Activated naive CD8-positive, alpha-beta T cell (primary cell): ENCODE measurements around the gene TMEM30A.

Experiments used
- H3K27ac Mint-ChIP-seq: one replicate; pipeline ENCODE4 v1.8.0; 2021; ENCODE audit warnings: mixed read lengths
- H3K27me3 Mint-ChIP-seq: one replicate; pipeline ENCODE4 v1.8.0; 2021; ENCODE audit warnings: mixed read lengths
- H3K36me3 Mint-ChIP-seq: one replicate; pipeline ENCODE4 v1.8.0; 2021; ENCODE audit warnings: mixed read lengths
- H3K4me1 Mint-ChIP-seq: one replicate; pipeline ENCODE4 v1.8.0; 2021; ENCODE audit warnings: low read depth, mixed read lengths
- H3K4me3 Mint-ChIP-seq: one replicate; pipeline ENCODE4 v1.8.0; 2021; ENCODE audit warnings: mild to moderate bottlenecking, mixed read lengths
- H3K9me3 Mint-ChIP-seq: one replicate; pipeline ENCODE4 v1.8.0; 2021; ENCODE audit warnings: low read depth, mixed read lengths

TMEM30A gene

GRCh38 chr6:75222261-75222660 lies 62.3 kb downstream of the TMEM30A start:
- Mint-ChIP-seq H3K27me3 (peaks cover 8% of the 10 kb centered on the region), H3K27ac (no peak overlapping the region), H3K36me3 (no peaks in the 10 kb centered on the region), H3K4me1 (no peaks in the 10 kb centered on the region), H3K9me3 (no peaks in the 10 kb centered on the region), H3K4me3 (no peak overlapping the region)

DNA sequence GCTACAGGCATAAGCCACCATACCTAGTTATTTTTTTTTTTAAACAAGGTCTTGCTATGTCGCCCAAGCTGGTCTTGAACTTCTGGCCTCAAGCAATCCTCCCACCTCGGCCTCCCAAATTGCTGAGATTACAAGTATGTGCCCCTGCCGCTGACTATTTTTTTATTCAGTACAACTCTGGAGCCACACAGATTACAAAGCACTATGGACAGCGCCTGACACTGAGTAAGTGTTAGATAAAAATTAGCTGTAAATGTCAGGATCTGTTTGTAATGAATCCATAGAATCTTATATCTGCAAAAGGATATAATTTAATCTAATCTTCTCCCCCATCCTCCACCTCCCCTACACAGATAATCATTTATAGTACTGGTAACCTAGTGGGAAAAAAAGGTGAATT lies 63.5 kb downstream of the TMEM30A start:
- no peaks in the 10 kb centered on the region for H3K36me3 Mint-ChIP-seq
- no peaks in the 10 kb centered on the region for H3K9me3 Mint-ChIP-seq
- H3K27ac Mint-ChIP-seq: no peak overlapping the region
- H3K4me1 Mint-ChIP-seq: no peaks in the 10 kb centered on the region
- peaks cover 9% of the 10 kb centered on the region for H3K27me3 Mint-ChIP-seq
- no peak overlapping the region for H3K4me3 Mint-ChIP-seq

DNA sequence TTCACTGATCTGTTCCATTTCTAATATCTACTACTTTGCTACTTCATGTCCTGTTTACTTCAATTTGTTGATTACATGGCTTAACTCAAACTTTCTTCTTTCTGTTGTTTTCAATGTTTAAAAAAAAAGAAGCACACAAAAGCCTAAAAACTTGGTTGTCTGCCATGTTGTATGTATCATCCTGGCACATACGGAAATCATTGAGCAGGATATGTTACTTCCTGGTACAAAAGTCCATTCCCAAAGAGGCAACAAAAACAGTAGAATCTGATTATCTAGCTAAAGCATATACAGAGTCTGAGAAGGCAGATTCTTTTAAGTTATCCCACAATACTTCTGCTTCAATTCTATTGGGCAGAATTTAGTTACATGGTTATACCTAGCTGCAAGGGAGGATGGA lies 64.2 kb downstream of the TMEM30A start:
- no peaks in the 10 kb centered on the region for H3K4me1 Mint-ChIP-seq
- no peak overlapping the region for H3K27ac Mint-ChIP-seq
- no peak overlapping the region for H3K4me3 Mint-ChIP-seq
- H3K27me3 Mint-ChIP-seq: peaks cover 13% of the 10 kb centered on the region
- no peaks in the 10 kb centered on the region for H3K9me3 Mint-ChIP-seq
- H3K36me3 Mint-ChIP-seq: no peaks in the 10 kb centered on the region

GRCh38 chr6:75219263-75219662 lies 65.3 kb downstream of the TMEM30A start:
- Mint-ChIP-seq H3K4me1 (no peaks in the 10 kb centered on the region), H3K27ac (no peak overlapping the region)

DNA sequence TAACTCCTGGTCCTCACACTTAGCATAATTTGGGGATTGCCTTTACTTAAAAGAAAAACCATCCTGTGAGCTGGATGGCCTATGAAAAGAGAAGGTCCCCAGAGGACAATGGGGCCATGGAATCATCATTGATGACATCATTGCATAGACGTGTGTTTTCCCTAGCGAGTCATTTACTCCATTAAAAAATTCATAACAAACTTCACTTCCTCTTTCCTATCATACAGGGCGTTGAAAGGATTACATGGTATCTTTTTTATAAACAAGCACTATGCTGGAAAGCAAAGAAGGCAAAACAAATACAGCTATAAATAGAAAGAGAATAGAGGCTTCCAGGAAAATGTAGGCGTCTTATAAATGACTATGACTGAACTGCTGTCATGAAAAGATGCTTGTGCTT lies 67.4 kb downstream of the TMEM30A start:
- H3K4me3 Mint-ChIP-seq: no peak overlapping the region
- no peaks in the 10 kb centered on the region for H3K4me1 Mint-ChIP-seq
- H3K27ac Mint-ChIP-seq: no peak overlapping the region
- no peaks in the 10 kb centered on the region for H3K36me3 Mint-ChIP-seq
- peaks cover 17% of the 10 kb centered on the region for H3K27me3 Mint-ChIP-seq
- no peaks in the 10 kb centered on the region for H3K9me3 Mint-ChIP-seq

More at GRCh38 chr6:75219263-75219662, 65.3 kb downstream of the TMEM30A start:
- H3K4me3 Mint-ChIP-seq: no peak overlapping the region
- H3K36me3 Mint-ChIP-seq: no peaks in the 10 kb centered on the region
- peaks cover 13% of the 10 kb centered on the region for H3K27me3 Mint-ChIP-seq
- H3K9me3 Mint-ChIP-seq: no peaks in the 10 kb centered on the region

DNA sequence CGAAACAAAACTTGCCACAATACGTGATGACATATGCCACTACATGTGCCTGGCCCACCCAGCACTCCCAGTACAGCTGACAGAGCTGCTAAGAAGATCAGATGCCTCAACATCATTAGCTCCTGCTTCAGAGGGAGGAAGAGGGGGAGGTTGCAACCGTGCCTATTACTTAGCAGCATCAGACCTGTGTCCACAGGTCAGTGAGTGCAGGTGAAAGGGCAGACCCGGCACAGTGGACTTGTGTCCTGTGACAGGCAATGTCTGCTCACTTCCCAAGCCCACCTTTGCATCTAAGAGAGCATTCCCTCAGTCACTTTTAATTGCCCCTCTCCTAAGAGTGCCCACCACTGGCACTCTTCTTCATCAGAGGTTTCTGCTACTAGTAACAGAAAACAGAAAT lies 69.3 kb downstream of the TMEM30A start:
- Mint-ChIP-seq H3K27ac (no peak overlapping the region), H3K4me1 (no peaks in the 10 kb centered on the region), H3K4me3 (no peak overlapping the region), H3K27me3 (peaks cover 28% of the 10 kb centered on the region), H3K9me3 (no peaks in the 10 kb centered on the region), H3K36me3 (no peaks in the 10 kb centered on the region)

DNA sequence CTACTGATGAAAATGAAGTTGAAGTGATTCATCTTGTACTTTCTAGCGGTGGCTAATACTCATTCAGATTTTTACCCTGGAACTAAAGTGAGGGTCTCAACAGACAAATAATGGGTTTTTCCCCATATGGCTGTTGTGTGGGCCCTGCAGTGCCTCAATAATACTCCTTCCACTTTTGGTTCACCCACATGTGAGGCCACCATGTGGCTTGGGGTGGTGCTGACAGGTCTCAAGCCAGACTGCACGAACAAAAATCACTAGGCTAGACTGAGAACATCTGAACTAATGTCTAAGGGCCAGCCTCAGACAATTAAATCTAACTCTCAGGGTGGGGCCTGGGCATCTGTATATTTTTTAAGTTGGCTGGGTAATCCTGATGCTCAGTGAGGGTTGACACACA lies 70.9 kb downstream of the TMEM30A start:
- Mint-ChIP-seq H3K36me3 (no peaks in the 10 kb centered on the region), H3K4me3 (no peak overlapping the region), H3K9me3 (no peaks in the 10 kb centered on the region), H3K4me1 (peaks cover 2% of the 10 kb centered on the region), H3K27me3 (peaks cover 32% of the 10 kb centered on the region), H3K27ac (no peak overlapping the region)

DNA sequence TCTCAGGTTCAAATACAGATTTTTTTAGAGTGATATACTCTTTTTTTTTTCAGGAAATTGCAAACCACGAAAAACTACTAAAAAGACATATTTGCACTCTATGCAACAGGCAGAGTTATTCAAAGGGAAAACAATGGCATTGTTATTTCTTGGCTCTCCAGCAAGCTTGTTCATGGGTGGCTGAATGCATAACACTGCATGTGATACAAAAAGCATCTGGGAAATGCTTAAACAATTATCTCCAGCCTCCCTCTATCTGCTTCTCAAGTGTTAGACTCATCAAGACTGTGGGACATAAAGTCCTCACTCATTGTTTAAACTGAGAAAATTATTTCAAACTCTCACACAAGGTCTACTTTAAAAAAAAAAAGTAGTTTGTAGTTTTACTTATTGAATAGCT lies 71.5 kb downstream of the TMEM30A start:
- H3K36me3 Mint-ChIP-seq: no peaks in the 10 kb centered on the region
- H3K27me3 Mint-ChIP-seq: peaks cover 34% of the 10 kb centered on the region
- H3K4me3 Mint-ChIP-seq: no peak overlapping the region
- H3K27ac Mint-ChIP-seq: no peak overlapping the region
- H3K9me3 Mint-ChIP-seq: no peaks in the 10 kb centered on the region
- peaks cover 8% of the 10 kb centered on the region for H3K4me1 Mint-ChIP-seq

GRCh38 chr6:75211920-75212590 lies 72.5 kb downstream of the TMEM30A start:
- Mint-ChIP-seq H3K27ac (no peak overlapping the region), H3K4me1 (peaks cover 18% of the 10 kb centered on the region), H3K27me3 (peaks cover 39% of the 10 kb centered on the region), H3K9me3 (no peaks in the 10 kb centered on the region), H3K4me3 (no peak overlapping the region), H3K36me3 (no peaks in the 10 kb centered on the region)

- H3K27me3 Mint-ChIP-seq: peaks cover 43% of the 10 kb centered on the region
- no peak overlapping the region for H3K4me3 Mint-ChIP-seq
- no peak overlapping the region for H3K27ac Mint-ChIP-seq
- H3K9me3 Mint-ChIP-seq: no peaks in the 10 kb centered on the region
- peaks cover 26% of the 10 kb centered on the region for H3K4me1 Mint-ChIP-seq
- no peaks in the 10 kb centered on the region for H3K36me3 Mint-ChIP-seq
Observed at GRCh38 chr6:75210885-75211739, 73.5 kb downstream of the TMEM30A start.

- H3K9me3 Mint-ChIP-seq: no peaks in the 10 kb centered on the region
- H3K36me3 Mint-ChIP-seq: no peaks in the 10 kb centered on the region
- H3K4me3 Mint-ChIP-seq: no peak overlapping the region
- peaks cover 53% of the 10 kb centered on the region for H3K27me3 Mint-ChIP-seq
- H3K27ac Mint-ChIP-seq: no peak overlapping the region
- H3K4me1 Mint-ChIP-seq: peaks cover 43% of the 10 kb centered on the region
Observed at GRCh38 chr6:75209184-75209723, 75.3 kb downstream of the TMEM30A start.

DNA sequence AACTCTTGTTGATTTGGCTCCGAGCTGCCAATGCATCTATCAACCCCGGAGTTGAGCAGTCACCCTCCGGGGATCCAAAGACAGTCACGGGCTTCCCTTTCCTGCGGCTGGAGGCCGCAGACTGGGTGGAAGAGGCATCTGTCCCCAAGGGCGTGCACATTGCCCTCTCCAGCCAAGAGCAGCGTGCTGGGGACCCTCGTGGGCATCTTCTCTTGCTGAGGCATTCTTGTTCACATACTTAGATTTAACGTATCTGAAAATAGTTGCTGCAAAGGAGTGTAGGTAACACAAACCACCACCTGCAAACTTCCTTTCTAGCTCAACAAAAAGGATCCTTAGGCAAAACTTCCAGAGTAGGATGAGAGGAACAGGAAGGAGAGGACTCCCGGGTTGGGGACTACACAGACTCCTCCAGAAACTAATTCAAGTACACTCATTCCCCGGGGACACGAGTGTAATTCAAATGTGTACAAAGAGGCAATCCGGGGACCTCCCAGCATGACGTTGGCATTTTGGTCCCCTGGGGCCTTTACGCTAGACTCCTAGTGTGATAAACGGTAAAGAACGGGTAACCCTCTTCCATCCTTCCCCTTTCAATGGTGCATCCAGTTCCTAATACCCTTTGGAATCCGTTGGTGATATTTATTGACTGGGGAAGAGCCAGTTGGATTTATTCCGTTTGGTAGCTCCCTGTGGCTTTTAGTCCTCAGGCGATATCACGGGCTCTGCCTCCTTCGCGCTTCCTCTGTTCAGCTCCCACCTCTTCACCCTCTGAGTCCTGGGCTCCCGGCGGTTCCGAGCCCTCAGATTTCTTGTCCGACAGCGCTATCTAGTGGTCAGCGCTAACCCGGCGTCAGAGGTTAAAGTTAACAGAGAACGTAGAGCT lies 76.1 kb downstream of the TMEM30A start:
- H3K36me3 Mint-ChIP-seq: no peaks in the 10 kb centered on the region
- H3K27ac Mint-ChIP-seq: no peak overlapping the region
- H3K9me3 Mint-ChIP-seq: no peaks in the 10 kb centered on the region
- peaks cover 48% of the 10 kb centered on the region for H3K4me1 Mint-ChIP-seq
- H3K27me3 Mint-ChIP-seq: peaks cover 60% of the 10 kb centered on the region
- H3K4me3 Mint-ChIP-seq: peak overlapping the region; percentile 74

GRCh38 chr6:75206576-75207342 lies 77.8 kb downstream of the TMEM30A start:
- H3K27me3 Mint-ChIP-seq: peaks cover 63% of the 10 kb centered on the region
- H3K4me3 Mint-ChIP-seq: peak overlapping the region; percentile 72
- H3K4me1 Mint-ChIP-seq: peaks cover 59% of the 10 kb centered on the region
- H3K36me3 Mint-ChIP-seq: no peaks in the 10 kb centered on the region
- H3K9me3 Mint-ChIP-seq: no peaks in the 10 kb centered on the region
- H3K27ac Mint-ChIP-seq: no peak overlapping the region
